ENCODE measurements around the gene GBP2.
"Not testable (repeated sequence)": the region's sequence is repeated elsewhere in the genome, so short reads cannot be mapped to it uniquely, and the experiment has no call there.

The GBP2 gene, protein sequence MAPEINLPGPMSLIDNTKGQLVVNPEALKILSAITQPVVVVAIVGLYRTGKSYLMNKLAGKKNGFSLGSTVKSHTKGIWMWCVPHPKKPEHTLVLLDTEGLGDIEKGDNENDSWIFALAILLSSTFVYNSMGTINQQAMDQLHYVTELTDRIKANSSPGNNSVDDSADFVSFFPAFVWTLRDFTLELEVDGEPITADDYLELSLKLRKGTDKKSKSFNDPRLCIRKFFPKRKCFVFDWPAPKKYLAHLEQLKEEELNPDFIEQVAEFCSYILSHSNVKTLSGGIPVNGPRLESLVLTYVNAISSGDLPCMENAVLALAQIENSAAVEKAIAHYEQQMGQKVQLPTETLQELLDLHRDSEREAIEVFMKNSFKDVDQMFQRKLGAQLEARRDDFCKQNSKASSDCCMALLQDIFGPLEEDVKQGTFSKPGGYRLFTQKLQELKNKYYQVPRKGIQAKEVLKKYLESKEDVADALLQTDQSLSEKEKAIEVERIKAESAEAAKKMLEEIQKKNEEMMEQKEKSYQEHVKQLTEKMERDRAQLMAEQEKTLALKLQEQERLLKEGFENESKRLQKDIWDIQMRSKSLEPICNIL

GRCh38 chr1:89125913-89126580 lies at the start of gene GBP2:
GBP2 (minus strand) TSS chr1:89126114; CDS start chr1:89121966, 4,148 bp downstream.
- DNase-seq, result no peak

DNA sequence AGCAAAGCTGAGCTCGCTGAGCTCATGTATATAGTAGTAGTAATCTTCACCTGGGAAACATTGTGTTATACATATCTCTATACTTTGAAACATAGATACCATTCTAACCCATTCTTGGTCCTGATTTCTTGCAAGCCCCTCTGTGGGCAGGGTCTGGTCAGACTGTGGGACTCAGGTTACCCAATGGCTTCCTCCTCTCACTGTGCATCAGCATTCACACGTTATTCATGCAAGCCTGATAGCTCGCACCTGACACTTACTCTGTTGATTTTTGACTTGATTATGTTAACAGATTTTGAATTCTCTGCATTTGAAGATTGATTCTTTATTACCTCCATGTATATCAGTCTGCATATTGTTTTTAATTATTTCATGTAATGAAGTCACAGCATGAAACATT lies 48.6 kb upstream of the GBP2 start:
- DNase-seq, result no peak

DNA sequence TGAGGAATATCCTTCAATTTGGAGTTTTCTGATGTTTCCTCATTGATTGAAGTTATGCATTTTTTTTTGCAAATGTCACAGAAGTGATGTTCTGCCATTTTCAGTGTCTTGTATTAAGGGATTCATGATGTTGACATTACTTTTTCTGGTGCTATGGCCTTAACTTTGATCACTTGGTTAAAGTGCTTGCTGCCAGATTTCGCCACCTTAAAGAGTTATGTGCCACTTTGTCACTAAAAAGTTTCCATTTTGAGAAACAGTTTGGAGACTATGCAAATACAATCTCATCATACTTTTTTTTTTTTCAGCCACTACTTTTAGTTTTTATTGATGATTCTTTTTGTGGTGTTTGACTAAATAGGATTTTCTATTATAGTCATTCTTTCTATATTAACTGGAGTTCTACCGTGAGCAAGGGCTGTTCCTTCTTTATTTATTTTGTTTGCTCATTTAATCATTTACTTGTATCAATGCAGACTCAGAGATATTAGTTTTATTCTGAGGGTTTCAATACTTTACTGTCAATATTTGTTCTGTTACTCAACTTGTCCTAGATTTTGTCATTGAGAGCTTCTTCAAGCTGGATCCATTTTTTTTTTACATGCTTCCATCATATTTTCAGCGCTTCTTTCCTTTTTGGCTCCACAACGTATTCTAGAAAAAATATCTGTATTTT lies 46.7 kb upstream of the GBP2 start:
- no peak for DNase-seq

DNA sequence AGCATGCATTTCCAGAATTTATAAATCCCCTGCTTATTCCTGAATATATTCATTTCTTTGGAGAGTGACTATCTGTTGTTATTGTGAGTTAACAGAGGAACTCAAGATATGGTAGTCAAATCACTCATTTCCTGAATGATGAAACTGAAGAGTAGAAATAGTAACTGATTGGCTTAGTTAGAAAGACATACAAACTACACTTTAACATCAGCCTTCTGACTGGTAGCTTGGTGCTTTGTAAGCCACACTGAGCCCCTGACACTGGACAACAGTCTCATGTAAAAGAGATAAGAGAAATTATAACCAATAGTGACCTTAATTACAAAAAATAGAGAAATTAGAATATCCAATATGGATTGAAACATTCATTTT lies 45.1 kb upstream of the GBP2 start:
- no peak for DNase-seq

DNA sequence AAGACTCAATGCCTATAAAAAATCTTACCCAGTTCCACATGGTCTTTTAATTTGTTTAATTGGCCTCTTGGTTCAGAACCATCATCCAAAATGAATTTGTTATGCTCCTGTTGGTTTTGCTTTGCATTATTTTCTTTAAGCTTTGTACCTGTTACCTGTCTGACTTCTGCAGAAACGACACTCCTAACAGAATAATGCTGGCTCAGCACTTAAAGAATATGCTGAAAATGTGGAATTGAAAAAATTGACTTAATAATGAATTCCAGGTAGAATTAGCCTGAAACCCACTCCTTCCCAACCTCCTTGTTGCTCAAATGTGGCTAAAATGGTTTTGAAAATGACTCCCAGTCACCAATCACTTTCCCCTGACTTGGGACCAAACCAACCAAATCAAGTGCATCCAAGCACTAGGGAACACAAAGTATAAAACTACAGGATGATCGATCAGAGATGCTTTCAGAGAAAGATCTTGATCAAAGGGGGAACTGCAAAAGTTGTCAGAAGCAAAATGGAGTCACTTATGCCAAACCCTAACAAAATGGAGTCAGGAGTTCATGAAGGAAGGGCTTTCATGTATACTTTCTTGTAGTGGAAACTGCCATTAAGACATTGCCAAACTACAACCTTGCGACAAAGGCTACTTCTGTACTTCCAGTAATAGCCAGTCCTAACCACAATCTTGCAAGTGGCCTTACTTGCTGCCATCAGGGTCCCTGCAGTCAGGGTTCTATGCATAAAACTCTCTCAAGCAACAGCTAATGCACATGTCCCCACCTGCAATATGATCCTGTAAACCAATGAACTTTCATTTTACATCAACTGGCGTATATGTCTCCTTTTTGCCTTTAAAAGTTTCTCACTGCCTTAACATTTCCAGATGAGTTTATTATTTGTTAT lies 44.5 kb upstream of the GBP2 start:
- no peak for DNase-seq

GRCh38 chr1:89169166-89169565 lies 43.3 kb upstream of the GBP2 start:
- no peak for DNase-seq

DNA sequence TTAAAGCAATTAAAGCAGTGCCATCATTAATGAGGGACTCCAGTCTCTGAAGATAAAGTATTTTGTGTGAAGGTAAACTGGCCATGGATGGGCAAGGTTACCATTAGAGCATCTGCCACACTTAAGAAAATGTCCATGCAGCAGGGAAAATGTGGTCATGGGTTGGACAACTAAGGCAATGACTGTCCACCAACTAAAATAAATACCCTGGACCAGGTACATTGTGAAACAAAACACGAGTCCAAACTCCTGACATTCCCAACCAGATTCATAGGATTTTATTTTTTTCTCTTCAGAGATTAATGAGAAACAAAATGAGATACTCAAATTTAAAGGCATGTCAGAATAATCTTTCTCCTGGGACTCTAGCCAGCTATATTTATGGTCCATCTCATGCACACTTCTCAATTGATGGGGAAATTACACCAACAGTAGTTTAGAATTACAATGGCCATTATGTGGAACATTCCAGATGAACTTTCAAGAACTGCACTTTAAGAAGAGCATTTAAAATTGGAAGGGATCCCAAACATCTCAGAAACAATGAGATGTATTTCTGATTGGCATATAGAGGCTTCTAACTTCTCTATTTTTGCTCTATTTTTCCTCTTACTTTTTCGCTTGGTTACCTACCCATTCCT lies 41.8 kb upstream of the GBP2 start:
- DNase-seq, result no peak

GRCh38 chr1:89166705-89167104 lies 40.8 kb upstream of the GBP2 start:
- DNase-seq, result no peak

GRCh38 chr1:89165811-89166210 lies 39.9 kb upstream of the GBP2 start:
- DNase-seq, result no peak

- no peak for DNase-seq
These were observed 25.1 kb upstream of the GBP2 start for GRCh38 chr1:89151047-89151446.

DNA sequence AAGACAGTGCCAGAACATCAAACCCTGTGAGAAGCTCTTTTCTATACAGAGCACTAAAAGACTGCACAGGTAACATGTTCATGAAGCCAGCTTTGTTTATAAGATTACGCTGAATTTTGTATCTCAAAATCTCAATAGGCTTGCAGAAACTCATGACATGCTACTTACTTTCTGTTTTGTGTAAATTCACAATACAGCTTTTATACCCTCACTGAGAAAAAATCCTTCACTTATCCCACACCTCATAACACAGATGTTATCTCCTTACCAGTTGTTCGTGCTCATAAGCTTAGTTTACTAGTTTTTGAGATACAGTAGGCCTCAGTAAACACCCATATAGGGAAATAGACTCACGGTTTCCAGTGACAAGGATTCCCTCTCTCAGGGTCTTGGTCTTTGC lies 24.1 kb upstream of the GBP2 start:
- DNase-seq, result no peak

DNA sequence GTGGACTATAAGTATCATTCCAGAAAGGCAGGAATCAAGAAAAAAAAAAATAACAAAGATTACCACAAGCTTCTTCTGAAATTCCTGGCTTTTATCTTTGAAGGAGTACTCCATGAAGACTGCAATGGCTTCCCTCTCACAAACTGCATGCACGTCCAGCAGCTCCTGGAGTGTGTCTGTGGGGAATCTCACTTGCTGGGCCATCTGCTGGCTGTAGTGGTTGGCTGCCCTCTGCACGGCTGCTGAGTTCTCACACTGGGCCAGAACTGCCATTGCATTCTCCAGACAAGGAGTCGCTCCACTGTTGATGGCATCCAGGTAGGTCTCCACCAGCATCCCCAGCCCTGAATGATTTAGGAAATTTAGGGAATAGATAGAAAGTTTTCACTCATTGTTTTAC lies 23.3 kb upstream of the GBP2 start:
- peak in 1 of 2 experiments; percentile 40 for DNase-seq

DNA sequence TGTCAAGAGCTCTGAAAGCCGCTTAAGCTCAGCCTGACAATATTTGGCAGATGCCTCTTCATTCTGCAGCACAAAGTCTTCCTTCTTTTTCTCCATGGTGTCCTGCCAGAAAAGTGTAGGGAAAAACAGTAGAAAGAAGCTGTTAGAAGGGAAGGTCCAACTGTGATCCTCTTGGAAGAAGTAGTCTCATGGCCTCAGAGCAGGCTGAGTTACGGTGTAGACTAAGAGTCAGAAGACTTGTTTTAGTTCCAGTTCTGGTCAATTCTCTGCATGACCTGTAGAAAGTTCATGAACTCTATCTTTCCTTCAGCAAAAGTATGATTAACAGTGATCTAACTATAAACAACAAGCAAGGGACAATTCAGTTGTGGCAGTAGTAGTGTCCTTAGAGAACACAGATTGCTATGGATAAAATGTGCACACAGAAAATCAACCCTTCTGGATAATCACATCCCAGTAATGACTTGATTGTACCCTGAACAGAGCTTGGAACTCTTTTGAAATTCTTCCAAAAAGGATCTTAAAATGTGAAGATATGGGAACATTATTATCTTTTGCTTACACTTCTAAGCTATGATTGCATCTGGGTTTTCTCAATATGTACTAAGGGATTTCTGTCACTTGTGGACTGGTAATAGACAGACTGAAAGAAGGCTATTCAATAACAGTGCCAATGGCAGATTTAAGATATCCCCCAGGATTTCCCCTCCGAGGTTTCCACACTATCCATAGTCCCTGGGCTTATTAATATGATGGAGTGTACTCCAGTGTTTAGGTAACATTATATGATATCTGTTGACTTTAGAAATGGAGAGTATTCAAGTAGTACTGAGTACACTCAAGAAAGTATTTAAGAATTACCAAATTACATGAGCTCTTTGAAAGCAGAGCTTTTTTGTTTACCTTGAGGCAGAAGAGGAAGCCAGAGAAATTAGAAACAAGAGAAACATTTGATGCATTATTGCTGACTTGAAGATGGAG lies 22.1 kb upstream of the GBP2 start:
- no peak for DNase-seq

DNA sequence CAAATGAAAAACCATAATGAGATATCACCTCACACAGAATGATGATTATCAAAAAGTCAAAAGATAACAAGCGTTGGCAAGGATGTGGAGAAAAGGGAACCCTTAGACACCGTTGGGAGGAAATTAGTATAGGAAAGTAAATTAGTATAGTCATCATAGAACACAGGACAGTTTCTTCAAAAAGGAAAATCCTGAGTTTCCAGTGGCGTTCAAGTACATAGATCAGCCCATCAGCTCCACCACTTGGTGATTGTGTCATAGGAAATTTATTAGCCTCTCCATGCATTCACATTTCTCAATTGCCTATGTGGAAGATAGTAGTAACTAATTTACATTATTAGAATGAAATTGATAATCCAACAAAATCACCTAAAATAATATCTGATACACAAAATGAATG lies 20.8 kb upstream of the GBP2 start:
- no peak for DNase-seq

GRCh38 chr1:89143484-89143883 lies 17.6 kb upstream of the GBP2 start:
- DNase-seq, result no peak

DNA sequence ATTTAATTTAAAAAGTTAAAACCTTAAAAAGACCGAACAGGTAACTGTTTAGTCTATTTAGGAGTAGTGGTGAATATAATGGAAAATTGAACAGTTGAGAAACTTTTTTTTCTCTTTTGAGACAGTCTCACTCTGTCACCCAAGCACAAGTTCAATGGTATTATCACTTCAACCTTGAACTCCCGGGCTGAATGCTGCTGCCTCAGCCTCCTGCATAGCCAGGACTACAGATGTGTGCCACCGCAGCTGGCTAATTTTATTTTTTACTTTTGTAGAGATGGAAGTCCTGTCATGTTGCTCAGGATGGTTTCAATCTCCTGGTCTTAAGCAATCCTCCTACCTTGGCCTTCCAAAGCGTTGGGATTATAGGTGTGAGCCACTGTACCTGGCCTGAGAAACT lies 16.2 kb upstream of the GBP2 start:
- no peak for DNase-seq

GRCh38 chr1:89133747-89134146 lies 7.8 kb upstream of the GBP2 start:
- DNase-seq, result no peak

DNA sequence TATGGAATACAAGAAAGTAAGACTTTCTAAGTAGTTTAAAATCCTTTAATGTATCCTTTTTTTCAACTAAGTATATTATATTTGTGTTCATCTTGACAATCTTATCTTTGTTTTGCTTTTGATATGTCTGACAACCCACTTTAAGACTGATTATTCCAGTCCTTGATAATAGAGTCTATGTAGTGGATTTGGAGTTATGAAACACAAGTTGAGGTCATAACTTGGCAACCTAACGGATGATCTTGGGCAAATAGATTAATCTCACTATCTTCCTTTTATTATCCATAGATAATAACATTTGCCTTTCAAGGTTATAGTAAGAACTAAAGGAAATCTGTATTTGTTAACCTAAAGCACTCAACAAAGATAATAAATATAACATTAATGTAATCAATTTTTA lies 4.8 kb upstream of the GBP2 start:
- DNase-seq, result no peak

DNA sequence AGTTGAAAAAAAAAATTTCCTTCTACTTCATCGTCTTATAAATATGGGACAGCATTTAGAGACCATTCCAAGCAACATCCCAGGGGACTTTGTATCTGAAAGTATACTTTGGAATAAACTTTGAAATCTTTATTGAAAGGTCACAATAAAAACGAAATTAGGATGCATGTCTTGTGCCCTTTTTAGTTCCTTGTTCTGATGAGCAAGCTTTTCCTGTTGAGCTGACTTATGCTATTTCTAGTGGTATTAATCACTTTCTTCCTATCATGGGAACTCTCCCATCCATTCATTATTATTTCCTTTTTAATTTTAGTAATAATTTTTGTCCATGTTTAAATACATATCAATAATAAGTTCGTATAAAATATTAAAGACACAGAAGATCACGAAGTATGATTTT lies 4.0 kb upstream of the GBP2 start:
- no peak for DNase-seq

DNA sequence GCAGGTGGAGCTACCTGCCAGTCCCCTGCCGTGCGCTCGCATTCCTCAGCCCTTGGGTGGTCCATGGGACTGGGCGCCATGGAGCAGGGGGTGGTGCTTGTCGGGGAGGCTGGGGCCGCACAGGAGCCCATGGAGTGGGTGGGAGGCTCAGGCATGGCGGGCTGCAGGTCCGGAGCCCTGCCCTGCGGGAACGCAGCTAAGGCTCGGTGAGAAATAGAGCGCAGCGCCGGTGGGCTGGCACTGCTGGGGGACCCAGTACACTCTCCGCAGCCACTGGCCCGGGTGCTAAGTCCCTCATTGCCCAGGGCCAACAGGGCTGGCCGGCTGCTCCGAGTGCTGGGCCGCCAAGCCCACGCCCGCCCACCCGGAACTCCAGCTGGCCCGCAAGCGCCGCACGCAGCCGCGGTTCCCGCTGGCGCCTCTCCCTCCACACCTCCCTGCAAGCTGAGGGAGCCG lies 2.1 kb upstream of the GBP2 start:
- DNase-seq, result not testable (repeated sequence)
